Spleen (tissue), 7 donors: Measurements from ENCODE around the gene PCDHGC4.

ENCODE experiments used
- POLR2A ChIP-seq, 3 donors: fragments of 450-650 bp; IDR thresholded peaks; one replicate each; pipeline ENCODE4 v1.5.1; 2017; ENCODE audit warnings: antibody characterized with exemption in 3 of 3, mild to moderate bottlenecking in 1 of 3
- POLR2AphosphoS5 ChIP-seq, 3 donors: sonication (generic); formaldehyde crosslinking; IDR thresholded peaks; one replicate each; pipeline ENCODE4 v1.5.1; 2017; ENCODE audit warnings: antibody characterized with exemption in 3 of 3
- TF ChIP-seq, protein P1 (sequence below), 11 experiments: fragments of 200-600 bp in 7 of 11; fragments of 450-650 bp in 4 of 11; sonication (generic) in 4 of 11; IDR thresholded peaks in 8 of 11; conservative IDR thresholded peaks in 3 of 11; 1 replicate in 7 of 11; 2 replicates in 4 of 11; pipeline versions ENCODE4 v1.4.0 to v1.8.0; 2016 to 2021; ENCODE audit warnings: antibody characterized with exemption in 11 of 11, inconsistent platforms in 4 of 11, mild to moderate bottlenecking in 1 of 11
- donor health status: DM: no; HTN: no; CAD: no; lungs with moderate emphysema.
- donor health status: DM: no; HTN: no; CAD: no.
- donor health status: DM: no; HTN: no; CAD: no.

DNA sequence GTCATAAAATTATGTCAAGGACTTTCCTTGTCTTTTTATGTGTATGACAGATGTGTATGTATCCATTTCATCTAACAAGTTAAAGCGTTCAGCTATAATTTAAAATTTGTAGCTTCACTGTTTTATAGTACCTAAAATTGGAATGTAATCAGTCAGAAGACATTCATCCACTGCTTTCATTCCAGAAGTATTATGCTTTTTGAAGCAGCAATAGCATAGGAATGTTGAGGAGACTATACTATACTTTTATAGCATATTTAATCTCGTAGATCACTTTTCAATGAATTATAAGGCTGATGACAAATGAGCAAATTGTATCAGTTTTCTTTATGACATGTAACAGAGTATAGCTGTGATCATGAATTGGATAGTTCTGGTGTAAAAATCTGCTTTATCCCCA lies 47.6 kb upstream of the PCDHGC4 start:
- TF ChIP-seq, protein P1, sequence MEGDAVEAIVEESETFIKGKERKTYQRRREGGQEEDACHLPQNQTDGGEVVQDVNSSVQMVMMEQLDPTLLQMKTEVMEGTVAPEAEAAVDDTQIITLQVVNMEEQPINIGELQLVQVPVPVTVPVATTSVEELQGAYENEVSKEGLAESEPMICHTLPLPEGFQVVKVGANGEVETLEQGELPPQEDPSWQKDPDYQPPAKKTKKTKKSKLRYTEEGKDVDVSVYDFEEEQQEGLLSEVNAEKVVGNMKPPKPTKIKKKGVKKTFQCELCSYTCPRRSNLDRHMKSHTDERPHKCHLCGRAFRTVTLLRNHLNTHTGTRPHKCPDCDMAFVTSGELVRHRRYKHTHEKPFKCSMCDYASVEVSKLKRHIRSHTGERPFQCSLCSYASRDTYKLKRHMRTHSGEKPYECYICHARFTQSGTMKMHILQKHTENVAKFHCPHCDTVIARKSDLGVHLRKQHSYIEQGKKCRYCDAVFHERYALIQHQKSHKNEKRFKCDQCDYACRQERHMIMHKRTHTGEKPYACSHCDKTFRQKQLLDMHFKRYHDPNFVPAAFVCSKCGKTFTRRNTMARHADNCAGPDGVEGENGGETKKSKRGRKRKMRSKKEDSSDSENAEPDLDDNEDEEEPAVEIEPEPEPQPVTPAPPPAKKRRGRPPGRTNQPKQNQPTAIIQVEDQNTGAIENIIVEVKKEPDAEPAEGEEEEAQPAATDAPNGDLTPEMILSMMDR (IDR thresholded peaks at IDR 0.05 in 8 of 11, conservative IDR thresholded peaks at IDR 0.05 in 3 of 11), result no peak
- TF ChIP-seq POLR2A (IDR thresholded peaks at IDR 0.05) (no peak), POLR2AphosphoS5 (IDR thresholded peaks at IDR 0.05) (no peak)
